ENCODE results near the gene MATCAP1.

The MATCAP1 gene

GRCh38 chr16:67228905-67229304 is 45.1 kb upstream of the MATCAP1 start:
- no peak for TF ChIP-seq REST (IDR thresholded peaks at IDR 0.05; ENCODE audit: low read depth)
- TF ChIP-seq NFIC (IDR thresholded peaks at IDR 0.05): no peak
- no peak for TF ChIP-seq ZBTB7A (IDR thresholded peaks at IDR 0.05; ENCODE audit: low read depth)
- no peak for TF ChIP-seq TCF12 (IDR thresholded peaks at IDR 0.05; ENCODE audit: low read depth)
- no peak for TF ChIP-seq CEBPB (IDR thresholded peaks at IDR 0.05)
- TF ChIP-seq TEAD4 (IDR thresholded peaks at IDR 0.05): no peak

DNA sequence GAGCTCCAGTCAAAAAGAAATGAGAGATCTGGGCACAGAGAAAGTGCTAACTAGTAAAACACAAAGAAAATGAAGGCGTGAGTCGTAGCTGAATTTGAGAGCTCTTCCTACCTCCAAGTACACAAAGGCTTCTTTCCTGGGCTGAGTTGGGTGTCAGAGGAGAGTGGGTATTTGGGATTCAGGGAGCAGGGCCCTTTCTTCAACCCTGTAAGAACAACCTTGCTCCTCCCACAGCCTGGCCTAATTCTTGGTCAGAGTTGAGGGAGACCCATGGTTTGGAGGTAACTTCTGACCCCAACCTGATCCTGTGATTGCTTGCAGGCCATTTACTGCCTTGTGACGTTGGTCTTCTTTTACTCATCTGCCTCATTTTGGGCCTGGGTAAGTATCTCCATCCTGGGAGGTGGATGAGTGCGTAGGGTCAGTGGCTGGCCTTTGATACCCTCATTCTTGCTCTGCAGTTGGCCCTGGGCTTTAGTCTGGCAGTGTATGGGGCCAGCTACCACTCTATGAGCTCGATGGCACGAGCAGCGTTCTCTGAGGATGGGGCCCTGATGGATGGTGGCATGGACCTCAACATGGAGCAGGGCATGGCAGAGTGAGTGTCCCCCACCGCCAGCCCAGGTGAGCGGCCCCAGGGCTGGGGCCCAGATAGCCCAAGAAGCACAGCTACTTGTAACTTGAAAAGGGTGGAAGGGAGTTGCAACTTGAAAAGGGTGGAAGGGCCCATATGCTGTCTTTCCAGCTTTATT is 44.4 kb upstream of the MATCAP1 start:
- TF ChIP-seq TCF12 (IDR thresholded peaks at IDR 0.05; ENCODE audit: low read depth): no peak
- no peak for TF ChIP-seq TEAD4 (IDR thresholded peaks at IDR 0.05)
- TF ChIP-seq, protein P1, sequence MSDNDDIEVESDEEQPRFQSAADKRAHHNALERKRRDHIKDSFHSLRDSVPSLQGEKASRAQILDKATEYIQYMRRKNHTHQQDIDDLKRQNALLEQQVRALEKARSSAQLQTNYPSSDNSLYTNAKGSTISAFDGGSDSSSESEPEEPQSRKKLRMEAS (IDR thresholded peaks at IDR 0.05): no peak
- TF ChIP-seq EGR1 (IDR thresholded peaks at IDR 0.05): no peak
- TF ChIP-seq, protein P2, sequence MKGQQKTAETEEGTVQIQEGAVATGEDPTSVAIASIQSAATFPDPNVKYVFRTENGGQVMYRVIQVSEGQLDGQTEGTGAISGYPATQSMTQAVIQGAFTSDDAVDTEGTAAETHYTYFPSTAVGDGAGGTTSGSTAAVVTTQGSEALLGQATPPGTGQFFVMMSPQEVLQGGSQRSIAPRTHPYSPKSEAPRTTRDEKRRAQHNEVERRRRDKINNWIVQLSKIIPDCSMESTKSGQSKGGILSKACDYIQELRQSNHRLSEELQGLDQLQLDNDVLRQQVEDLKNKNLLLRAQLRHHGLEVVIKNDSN (IDR thresholded peaks at IDR 0.05): no peak
- no peak for TF ChIP-seq CEBPB (IDR thresholded peaks at IDR 0.05)
- no peak for TF ChIP-seq TAF1 (IDR thresholded peaks at IDR 0.05; ENCODE audit: low read depth)
- TF ChIP-seq EP300 (IDR thresholded peaks at IDR 0.05; ENCODE audit: borderline replicate concordance): no peak
- TF ChIP-seq NFIC (IDR thresholded peaks at IDR 0.05): no peak
- no peak for TF ChIP-seq ZBTB7A (IDR thresholded peaks at IDR 0.05; ENCODE audit: low read depth)
- no peak for TF ChIP-seq CREB1 (IDR thresholded peaks at IDR 0.05; ENCODE audit: low read depth)
- no peak for TF ChIP-seq FOXM1 (IDR thresholded peaks at IDR 0.05; ENCODE audit: borderline replicate concordance, low read depth)
- TF ChIP-seq RAD21 (IDR thresholded peaks at IDR 0.05; ENCODE audit: low read depth): no peak
- TF ChIP-seq REST (IDR thresholded peaks at IDR 0.05; ENCODE audit: low read depth): no peak
- no peak for TF ChIP-seq YY1 (IDR thresholded peaks at IDR 0.05; ENCODE audit: low read depth)

GRCh38 chr16:67227567-67227921 is 43.8 kb upstream of the MATCAP1 start:
- no peak for TF ChIP-seq NFIC (IDR thresholded peaks at IDR 0.05)
- TF ChIP-seq RAD21 (IDR thresholded peaks at IDR 0.05; ENCODE audit: low read depth): no peak
- TF ChIP-seq CEBPB (IDR thresholded peaks at IDR 0.05): no peak
- no peak for TF ChIP-seq YY1 (IDR thresholded peaks at IDR 0.05; ENCODE audit: low read depth)
- TF ChIP-seq TEAD4 (IDR thresholded peaks at IDR 0.05): no peak
- TF ChIP-seq TCF12 (IDR thresholded peaks at IDR 0.05; ENCODE audit: low read depth): no peak
- TF ChIP-seq EGR1 (IDR thresholded peaks at IDR 0.05): no peak
- TF ChIP-seq ZBTB7A (IDR thresholded peaks at IDR 0.05; ENCODE audit: low read depth): no peak
- no peak for TF ChIP-seq FOXM1 (IDR thresholded peaks at IDR 0.05; ENCODE audit: borderline replicate concordance, low read depth)
- no peak for TF ChIP-seq TAF1 (IDR thresholded peaks at IDR 0.05; ENCODE audit: low read depth)
- TF ChIP-seq, protein P2 (IDR thresholded peaks at IDR 0.05): no peak
- TF ChIP-seq, protein P1 (IDR thresholded peaks at IDR 0.05): no peak
- TF ChIP-seq REST (IDR thresholded peaks at IDR 0.05; ENCODE audit: low read depth): no peak
- no peak for TF ChIP-seq CREB1 (IDR thresholded peaks at IDR 0.05; ENCODE audit: low read depth)
- TF ChIP-seq EP300 (IDR thresholded peaks at IDR 0.05; ENCODE audit: borderline replicate concordance): no peak

- TF ChIP-seq, protein P1 (IDR thresholded peaks at IDR 0.05): peak; percentile 86
- TF ChIP-seq REST (IDR thresholded peaks at IDR 0.05; ENCODE audit: low read depth) (no peak), FOXM1 (IDR thresholded peaks at IDR 0.05; ENCODE audit: borderline replicate concordance, low read depth) (no peak), TAF1 (IDR thresholded peaks at IDR 0.05; ENCODE audit: low read depth) (peak; percentile 74), CREB1 (IDR thresholded peaks at IDR 0.05; ENCODE audit: low read depth) (peak; percentile 98), TCF12 (IDR thresholded peaks at IDR 0.05; ENCODE audit: low read depth) (peak; percentile 72; the same call in 1 of the 2 replicates), ZBTB7A (IDR thresholded peaks at IDR 0.05; ENCODE audit: low read depth) (no peak), NFIC (IDR thresholded peaks at IDR 0.05) (peak; percentile 14; the same call in 1 of the 2 replicates), RAD21 (IDR thresholded peaks at IDR 0.05; ENCODE audit: low read depth) (no peak), EGR1 (IDR thresholded peaks at IDR 0.05) (peak; percentile 88), TEAD4 (IDR thresholded peaks at IDR 0.05) (0 out of 2 replicates have a peak, but pooled peaks have one; percentile 1), EP300 (IDR thresholded peaks at IDR 0.05; ENCODE audit: borderline replicate concordance) (peak; percentile 28; the same call in 1 of the 2 replicates), YY1 (IDR thresholded peaks at IDR 0.05; ENCODE audit: low read depth) (peak; percentile 89)
- TF ChIP-seq, protein P2 (IDR thresholded peaks at IDR 0.05): peak; percentile 52; the same call in 1 of the 2 replicates
Observed at GRCh38 chr16:67226804-67227566, 43.2 kb upstream of the MATCAP1 start, which contains the start of gene TMEM208. Gene TMEM208, plus strand, starts transcription at chr16:67227130. Its CDS starts 89 bp downstream, at chr16:67227219.

Measured in Ishikawa (cell line).